Astrocyte (in vitro differentiated cells and primary cell): ENCODE measurements around the gene GJD2. TPM values are rescaled to one million over a fixed set of nuclear protein-coding genes. Genes with fewer than 3 reads are reported as not detected.

ENCODE experiments used
- DNase-seq: peaks from one replicate; pipeline ENCODE4 v3.0.0-alpha.2; 2010; ENCODE audit warnings: low read depth
- FAIRE-seq: peaks from 2 replicates; lab custom pipeline; 2011; peaks lifted over from hg19 to GRCh38; lab: Jason Lieb, UNC
- H2AFZ ChIP-seq: 2 replicates; pipeline ENCODE4 v1.6.0; 2012; ENCODE audit warnings: low read depth, low read length, inconsistent platforms
- H3K27ac ChIP-seq: 2 replicates; pipeline ENCODE4 v1.5.1; 2011; ENCODE audit warnings: low read depth, low read length, inconsistent platforms
- H3K27me3 ChIP-seq: 2 replicates; pipeline ENCODE4 v1.6.0; 2011; ENCODE audit warnings: low read length, inconsistent platforms; ENCODE audit not compliant: insufficient read depth
- H3K36me3 ChIP-seq: 2 replicates; pipeline ENCODE4 v1.5.1; 2011; ENCODE audit warnings: low read length, inconsistent platforms; ENCODE audit not compliant: insufficient read depth
- H3K4me1 ChIP-seq: 2 replicates; pipeline ENCODE4 v1.5.1; 2011; ENCODE audit warnings: low read length, inconsistent platforms; ENCODE audit not compliant: insufficient read depth
- H3K4me2 ChIP-seq: 2 replicates; pipeline ENCODE4 v1.6.0; 2012; ENCODE audit warnings: low read length, inconsistent platforms
- H3K4me3 ChIP-seq: 2 replicates; pipeline ENCODE4 v1.5.1; 2011; ENCODE audit warnings: low read depth, mild to moderate bottlenecking, low read length, inconsistent platforms; ENCODE audit not compliant: insufficient read depth
- H3K79me2 ChIP-seq: 2 replicates; pipeline ENCODE4 v1.6.0; 2012; ENCODE audit warnings: mild to moderate bottlenecking, low read length, inconsistent platforms; ENCODE audit not compliant: insufficient read depth
- H3K9ac ChIP-seq: 2 replicates; pipeline ENCODE4 v1.6.0; 2012; ENCODE audit warnings: mild to moderate bottlenecking, low read length, inconsistent platforms
- H3K9me3 ChIP-seq: 2 replicates; pipeline ENCODE4 v1.5.1; 2012; ENCODE audit warnings: low read depth, mild to moderate bottlenecking, low read length, inconsistent platforms; ENCODE audit not compliant: insufficient read depth
- H4K20me1 ChIP-seq: 2 replicates; pipeline ENCODE4 v1.6.0; 2012; ENCODE audit warnings: low read length, inconsistent platforms; ENCODE audit not compliant: insufficient read depth
- H3K27ac Mint-ChIP-seq: one replicate; pipeline ENCODE4 v1.8.0; 2021; ENCODE audit warnings: mild to moderate bottlenecking, mixed read lengths; ENCODE audit not compliant: unreplicated experiment
- H3K27me3 Mint-ChIP-seq: one replicate; pipeline ENCODE4 v1.8.0; 2021; ENCODE audit warnings: low read depth, mixed read lengths; ENCODE audit not compliant: unreplicated experiment
- H3K36me3 Mint-ChIP-seq: one replicate; pipeline ENCODE4 v1.8.0; 2021; ENCODE audit warnings: low read depth, mixed read lengths; ENCODE audit not compliant: unreplicated experiment
- H3K4me1 Mint-ChIP-seq: one replicate; pipeline ENCODE4 v1.8.0; 2021; ENCODE audit warnings: low read depth, mixed read lengths; ENCODE audit not compliant: unreplicated experiment
- H3K4me3 Mint-ChIP-seq: one replicate; pipeline ENCODE4 v1.8.0; 2021; ENCODE audit warnings: mild to moderate bottlenecking, moderate library complexity, mixed read lengths; ENCODE audit not compliant: unreplicated experiment
- H3K9me3 Mint-ChIP-seq: one replicate; pipeline ENCODE4 v1.8.0; 2021; ENCODE audit warnings: mild to moderate bottlenecking, mixed read lengths; ENCODE audit not compliant: unreplicated experiment
- EZH2 ChIP-seq: IDR thresholded peaks from 2 replicates; pipeline ENCODE4 v1.6.1; 2012; ENCODE audit warnings: mild to moderate bottlenecking, low read length, inconsistent platforms; ENCODE audit not compliant: insufficient read depth
- total RNA-seq: library from RNA; stranded (reverse); gene quantifications from 2 replicates; pipeline ENCODE4 v1.2.1, GENCODE V29; 2021
- TF ChIP-seq, protein P1 (sequence below): IDR thresholded peaks from 2 replicates; pipeline ENCODE4 v1.5.1; 2011; ENCODE audit warnings: low read depth, mild to moderate bottlenecking, inconsistent platforms, low read length, moderate library complexity; ENCODE audit not compliant: insufficient read depth

GJD2 gene
- total RNA-seq, 1 donor from 2014 or later: 1.00 TPM

DNA sequence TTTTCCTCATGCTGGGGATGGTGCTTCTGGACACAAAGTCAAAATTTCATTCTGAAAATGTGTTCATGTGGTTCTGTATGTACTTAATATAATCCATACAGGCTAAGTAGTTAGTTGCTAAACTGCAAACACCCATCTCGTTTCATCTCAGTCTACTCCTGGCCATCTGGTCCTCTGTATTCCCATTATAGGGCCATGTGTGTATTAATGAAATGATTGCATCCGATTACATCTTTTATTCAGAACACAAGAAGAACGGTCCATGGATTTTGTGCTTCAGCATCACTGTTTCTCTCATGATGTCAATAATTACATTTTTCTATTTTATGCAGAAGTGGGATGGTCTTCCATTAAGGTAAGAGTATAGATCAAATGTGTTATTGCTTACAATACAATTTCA, 6.1 kb upstream of the GJD2 start:
- H3K4me2 ChIP-seq: no peak overlapping the region
- H3K4me1 ChIP-seq: no peaks in the 10 kb centered on the region
- no peak for DNase-seq
- H3K27ac ChIP-seq: no peak overlapping the region
- peaks cover 24% of the 10 kb centered on the region for H3K27me3 ChIP-seq
- Mint-ChIP-seq H3K9me3 (no peaks in the 10 kb centered on the region), H3K4me3 (no peak overlapping the region), H3K27ac (no peak overlapping the region), H3K4me1 (no peaks in the 10 kb centered on the region), H3K27me3 (peaks cover 54% of the 10 kb centered on the region), H3K36me3 (no peaks in the 10 kb centered on the region)
- no peaks in the 10 kb centered on the region for H3K9me3 ChIP-seq
- no peak overlapping the region for H2AFZ ChIP-seq
- H4K20me1 ChIP-seq: no peaks in the 10 kb centered on the region
- no peak for FAIRE-seq
- H3K36me3 ChIP-seq: no peaks in the 10 kb centered on the region
- H3K9ac ChIP-seq: no peak overlapping the region
- H3K79me2 ChIP-seq: no peaks in the 10 kb centered on the region
- H3K4me3 ChIP-seq: no peak overlapping the region
- TF ChIP-seq, protein P1, sequence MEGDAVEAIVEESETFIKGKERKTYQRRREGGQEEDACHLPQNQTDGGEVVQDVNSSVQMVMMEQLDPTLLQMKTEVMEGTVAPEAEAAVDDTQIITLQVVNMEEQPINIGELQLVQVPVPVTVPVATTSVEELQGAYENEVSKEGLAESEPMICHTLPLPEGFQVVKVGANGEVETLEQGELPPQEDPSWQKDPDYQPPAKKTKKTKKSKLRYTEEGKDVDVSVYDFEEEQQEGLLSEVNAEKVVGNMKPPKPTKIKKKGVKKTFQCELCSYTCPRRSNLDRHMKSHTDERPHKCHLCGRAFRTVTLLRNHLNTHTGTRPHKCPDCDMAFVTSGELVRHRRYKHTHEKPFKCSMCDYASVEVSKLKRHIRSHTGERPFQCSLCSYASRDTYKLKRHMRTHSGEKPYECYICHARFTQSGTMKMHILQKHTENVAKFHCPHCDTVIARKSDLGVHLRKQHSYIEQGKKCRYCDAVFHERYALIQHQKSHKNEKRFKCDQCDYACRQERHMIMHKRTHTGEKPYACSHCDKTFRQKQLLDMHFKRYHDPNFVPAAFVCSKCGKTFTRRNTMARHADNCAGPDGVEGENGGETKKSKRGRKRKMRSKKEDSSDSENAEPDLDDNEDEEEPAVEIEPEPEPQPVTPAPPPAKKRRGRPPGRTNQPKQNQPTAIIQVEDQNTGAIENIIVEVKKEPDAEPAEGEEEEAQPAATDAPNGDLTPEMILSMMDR: no peak
- no peak for TF ChIP-seq EZH2

DNA sequence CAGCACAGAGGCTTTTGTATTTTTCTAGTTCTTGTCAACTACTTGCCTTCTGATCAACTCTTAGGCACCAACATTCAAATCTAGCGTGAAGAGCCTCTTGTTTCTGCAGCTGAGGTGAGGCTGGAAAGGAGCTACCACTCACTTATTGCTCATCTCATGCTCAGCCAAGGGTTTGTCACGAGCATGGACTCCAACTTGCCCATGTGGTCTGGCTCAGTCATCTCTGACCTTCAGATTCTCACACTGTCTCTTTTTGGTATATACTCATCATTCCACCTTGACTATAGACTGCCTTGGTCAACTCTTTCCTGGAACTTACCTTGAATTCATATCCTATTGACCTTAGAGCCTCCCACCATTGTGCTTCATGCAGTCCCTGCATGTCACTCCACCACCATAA, 5.2 kb upstream of the GJD2 start:
- H3K27ac Mint-ChIP-seq: no peak overlapping the region
- H3K9me3 ChIP-seq: no peaks in the 10 kb centered on the region
- H3K9me3 Mint-ChIP-seq: no peaks in the 10 kb centered on the region
- no peaks in the 10 kb centered on the region for H3K4me1 Mint-ChIP-seq
- DNase-seq (no peak), FAIRE-seq (no peak)
- H3K9ac ChIP-seq: no peak overlapping the region
- no peak overlapping the region for H3K4me3 Mint-ChIP-seq
- H3K27me3 ChIP-seq: peaks cover 32% of the 10 kb centered on the region
- no peak for TF ChIP-seq EZH2
- TF ChIP-seq, protein P1: no peak
- H3K4me2 ChIP-seq: no peak overlapping the region
- no peak overlapping the region for H3K4me3 ChIP-seq
- no peaks in the 10 kb centered on the region for H4K20me1 ChIP-seq
- peaks cover 62% of the 10 kb centered on the region for H3K27me3 Mint-ChIP-seq
- no peaks in the 10 kb centered on the region for H3K36me3 Mint-ChIP-seq
- no peak overlapping the region for H2AFZ ChIP-seq
- no peak overlapping the region for H3K27ac ChIP-seq
- no peaks in the 10 kb centered on the region for H3K4me1 ChIP-seq
- no peaks in the 10 kb centered on the region for H3K36me3 ChIP-seq
- H3K79me2 ChIP-seq: no peaks in the 10 kb centered on the region

DNA sequence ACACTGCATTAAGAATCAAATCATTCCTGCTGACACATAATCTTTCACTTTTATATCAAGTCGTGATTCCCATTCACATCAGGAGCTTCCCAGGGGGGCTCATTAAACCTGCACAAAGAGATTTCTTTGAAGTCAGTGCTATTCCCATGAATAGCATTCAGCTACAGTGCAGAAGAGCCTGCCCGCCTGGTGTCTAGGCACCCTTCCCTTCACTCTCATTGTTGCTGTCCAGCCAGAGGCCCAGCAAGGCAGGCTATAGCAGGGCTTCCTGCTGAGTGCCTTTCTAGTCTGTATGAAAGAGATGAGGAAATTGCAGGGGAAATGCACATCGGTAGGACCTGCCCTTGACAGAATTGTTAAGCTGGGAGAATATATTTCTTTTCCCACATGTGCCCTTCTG, 4.5 kb upstream of the GJD2 start:
- Mint-ChIP-seq H3K4me3 (no peak overlapping the region), H3K9me3 (no peaks in the 10 kb centered on the region), H3K27ac (no peak overlapping the region), H3K27me3 (peaks cover 62% of the 10 kb centered on the region), H3K4me1 (no peaks in the 10 kb centered on the region), H3K36me3 (no peaks in the 10 kb centered on the region)
- H2AFZ ChIP-seq: no peak overlapping the region
- H3K27me3 ChIP-seq: peaks cover 36% of the 10 kb centered on the region
- H3K4me1 ChIP-seq: no peaks in the 10 kb centered on the region
- TF ChIP-seq, protein P1: no peak
- no peak for TF ChIP-seq EZH2
- FAIRE-seq: no peak
- H3K36me3 ChIP-seq: no peaks in the 10 kb centered on the region
- H3K9ac ChIP-seq: no peak overlapping the region
- no peaks in the 10 kb centered on the region for H3K79me2 ChIP-seq
- H3K9me3 ChIP-seq: no peaks in the 10 kb centered on the region
- H3K4me3 ChIP-seq: no peak overlapping the region
- no peaks in the 10 kb centered on the region for H4K20me1 ChIP-seq
- H3K27ac ChIP-seq: no peak overlapping the region
- DNase-seq: no peak
- no peak overlapping the region for H3K4me2 ChIP-seq
